ENCODE measurements around the gene ATP10D.

The ATP10D gene

DNA sequence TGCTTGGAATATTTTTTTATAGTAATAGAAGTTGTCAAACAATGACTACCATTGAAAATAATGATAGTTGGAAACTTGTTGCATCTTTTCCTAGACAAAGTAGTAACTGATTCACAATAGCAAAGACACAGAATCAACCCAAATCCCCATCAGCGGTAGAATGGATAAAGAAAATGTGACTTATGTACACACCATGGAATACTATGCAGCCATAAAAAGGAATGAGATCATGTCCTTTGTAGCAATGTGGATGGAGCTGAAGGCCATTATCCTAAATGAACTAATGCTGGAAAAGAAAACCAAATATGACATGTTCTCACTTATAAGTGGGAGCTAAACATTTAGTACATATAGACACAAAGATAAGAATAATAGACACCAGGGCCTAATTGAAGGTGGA lies 49.7 kb downstream of the ATP10D start:
- no peak for ATAC-seq
- TF ChIP-seq ZNF70 (CRISPR knock-in tag; IDR thresholded peaks at IDR 0.05) (peak; percentile 54; the same call in 1 of the 2 replicates), ZFP3 (CRISPR knock-in tag; IDR thresholded peaks at IDR 0.05) (no peak)

DNA sequence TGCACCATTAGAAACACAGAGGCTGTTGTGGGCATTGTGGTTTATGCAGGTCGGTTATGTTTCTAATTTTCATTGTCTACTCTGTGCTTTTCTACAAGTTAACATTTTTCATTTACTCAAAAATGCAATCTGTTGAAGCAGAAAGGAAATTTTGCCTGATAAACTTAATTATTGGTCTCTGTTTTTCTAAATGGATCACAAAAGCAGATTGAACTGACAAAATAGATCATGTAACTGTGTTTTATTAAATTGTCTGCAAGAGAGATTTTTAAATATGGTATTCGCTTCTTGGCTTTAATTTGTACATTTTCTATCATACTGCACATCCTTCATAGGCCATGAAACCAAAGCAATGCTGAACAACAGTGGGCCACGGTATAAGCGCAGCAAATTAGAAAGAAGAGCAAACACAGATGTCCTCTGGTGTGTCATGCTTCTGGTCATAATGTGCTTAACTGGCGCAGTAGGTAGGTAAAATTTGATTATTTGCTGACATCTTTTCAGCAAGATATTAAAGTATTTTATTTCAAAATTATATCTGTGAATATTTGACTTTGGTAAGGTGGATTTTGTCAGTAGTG lies 50.6 kb downstream of the ATP10D start:
- TF ChIP-seq, protein P1, sequence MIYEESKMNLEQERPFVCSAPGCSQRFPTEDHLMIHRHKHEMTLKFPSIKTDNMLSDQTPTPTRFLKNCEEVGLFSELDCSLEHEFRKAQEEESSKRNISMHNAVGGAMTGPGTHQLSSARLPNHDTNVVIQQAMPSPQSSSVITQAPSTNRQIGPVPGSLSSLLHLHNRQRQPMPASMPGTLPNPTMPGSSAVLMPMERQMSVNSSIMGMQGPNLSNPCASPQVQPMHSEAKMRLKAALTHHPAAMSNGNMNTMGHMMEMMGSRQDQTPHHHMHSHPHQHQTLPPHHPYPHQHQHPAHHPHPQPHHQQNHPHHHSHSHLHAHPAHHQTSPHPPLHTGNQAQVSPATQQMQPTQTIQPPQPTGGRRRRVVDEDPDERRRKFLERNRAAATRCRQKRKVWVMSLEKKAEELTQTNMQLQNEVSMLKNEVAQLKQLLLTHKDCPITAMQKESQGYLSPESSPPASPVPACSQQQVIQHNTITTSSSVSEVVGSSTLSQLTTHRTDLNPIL (CRISPR knock-in tag; IDR thresholded peaks at IDR 0.05; ENCODE audit: low read depth): 0 out of 2 replicates have a peak, but pooled peaks have one; percentile 37
- TF ChIP-seq, protein P2, sequence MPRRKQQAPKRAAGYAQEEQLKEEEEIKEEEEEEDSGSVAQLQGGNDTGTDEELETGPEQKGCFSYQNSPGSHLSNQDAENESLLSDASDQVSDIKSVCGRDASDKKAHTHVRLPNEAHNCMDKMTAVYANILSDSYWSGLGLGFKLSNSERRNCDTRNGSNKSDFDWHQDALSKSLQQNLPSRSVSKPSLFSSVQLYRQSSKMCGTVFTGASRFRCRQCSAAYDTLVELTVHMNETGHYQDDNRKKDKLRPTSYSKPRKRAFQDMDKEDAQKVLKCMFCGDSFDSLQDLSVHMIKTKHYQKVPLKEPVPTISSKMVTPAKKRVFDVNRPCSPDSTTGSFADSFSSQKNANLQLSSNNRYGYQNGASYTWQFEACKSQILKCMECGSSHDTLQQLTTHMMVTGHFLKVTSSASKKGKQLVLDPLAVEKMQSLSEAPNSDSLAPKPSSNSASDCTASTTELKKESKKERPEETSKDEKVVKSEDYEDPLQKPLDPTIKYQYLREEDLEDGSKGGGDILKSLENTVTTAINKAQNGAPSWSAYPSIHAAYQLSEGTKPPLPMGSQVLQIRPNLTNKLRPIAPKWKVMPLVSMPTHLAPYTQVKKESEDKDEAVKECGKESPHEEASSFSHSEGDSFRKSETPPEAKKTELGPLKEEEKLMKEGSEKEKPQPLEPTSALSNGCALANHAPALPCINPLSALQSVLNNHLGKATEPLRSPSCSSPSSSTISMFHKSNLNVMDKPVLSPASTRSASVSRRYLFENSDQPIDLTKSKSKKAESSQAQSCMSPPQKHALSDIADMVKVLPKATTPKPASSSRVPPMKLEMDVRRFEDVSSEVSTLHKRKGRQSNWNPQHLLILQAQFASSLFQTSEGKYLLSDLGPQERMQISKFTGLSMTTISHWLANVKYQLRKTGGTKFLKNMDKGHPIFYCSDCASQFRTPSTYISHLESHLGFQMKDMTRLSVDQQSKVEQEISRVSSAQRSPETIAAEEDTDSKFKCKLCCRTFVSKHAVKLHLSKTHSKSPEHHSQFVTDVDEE (CRISPR knock-in tag; IDR thresholded peaks at IDR 0.05): peak; percentile 71
- TF ChIP-seq TCF4 (CRISPR knock-in tag; IDR thresholded peaks at IDR 0.05; ENCODE audit: borderline replicate concordance) (peak; percentile 93), RARB (CRISPR knock-in tag; IDR thresholded peaks at IDR 0.05) (no peak), CSDC2 (CRISPR knock-in tag; IDR thresholded peaks at IDR 0.05) (no peak), ISL1 (CRISPR knock-in tag; IDR thresholded peaks at IDR 0.05) (peak; percentile 60), ZNF70 (CRISPR knock-in tag; IDR thresholded peaks at IDR 0.05) (peak; percentile 17; the same call in 1 of the 2 replicates), ZNF8 (CRISPR knock-in tag; IDR thresholded peaks at IDR 0.05) (peak; percentile 40; the same call in 1 of the 2 replicates)
- ATAC-seq: peak; percentile 65; the same call in 2 of the 3 replicates

DNA sequence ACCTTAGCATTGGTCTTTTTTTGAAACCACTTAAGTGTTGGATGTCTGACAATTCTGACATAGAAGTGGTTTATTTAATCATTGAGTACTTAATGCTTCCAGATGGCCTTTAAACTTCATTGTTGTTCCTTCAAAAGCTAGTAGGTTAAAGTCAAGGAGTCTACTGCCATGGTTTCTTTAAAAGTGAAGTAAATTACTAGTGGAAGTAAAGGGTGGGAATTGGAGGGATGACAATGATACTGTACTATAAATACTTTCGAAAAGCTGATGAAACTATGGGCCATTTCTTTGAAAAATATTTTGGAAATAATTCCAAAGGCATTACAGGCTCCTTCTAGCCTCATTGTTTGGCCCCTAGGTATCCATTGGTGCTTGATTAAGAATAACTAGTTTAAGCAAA lies 51.9 kb downstream of the ATP10D start:
- ATAC-seq: no peak
- peak; percentile 23; the same call in 1 of the 2 replicates for TF ChIP-seq TCF4 (CRISPR knock-in tag; IDR thresholded peaks at IDR 0.05; ENCODE audit: borderline replicate concordance)
- peak; percentile 48; the same call in 1 of the 2 replicates for TF ChIP-seq ISL1 (CRISPR knock-in tag; IDR thresholded peaks at IDR 0.05)
- no peak for TF ChIP-seq TOX (CRISPR knock-in tag; IDR thresholded peaks at IDR 0.05; ENCODE audit: borderline replicate concordance)
- TF ChIP-seq SNAI2 (CRISPR knock-in tag; IDR thresholded peaks at IDR 0.05): no peak

DNA sequence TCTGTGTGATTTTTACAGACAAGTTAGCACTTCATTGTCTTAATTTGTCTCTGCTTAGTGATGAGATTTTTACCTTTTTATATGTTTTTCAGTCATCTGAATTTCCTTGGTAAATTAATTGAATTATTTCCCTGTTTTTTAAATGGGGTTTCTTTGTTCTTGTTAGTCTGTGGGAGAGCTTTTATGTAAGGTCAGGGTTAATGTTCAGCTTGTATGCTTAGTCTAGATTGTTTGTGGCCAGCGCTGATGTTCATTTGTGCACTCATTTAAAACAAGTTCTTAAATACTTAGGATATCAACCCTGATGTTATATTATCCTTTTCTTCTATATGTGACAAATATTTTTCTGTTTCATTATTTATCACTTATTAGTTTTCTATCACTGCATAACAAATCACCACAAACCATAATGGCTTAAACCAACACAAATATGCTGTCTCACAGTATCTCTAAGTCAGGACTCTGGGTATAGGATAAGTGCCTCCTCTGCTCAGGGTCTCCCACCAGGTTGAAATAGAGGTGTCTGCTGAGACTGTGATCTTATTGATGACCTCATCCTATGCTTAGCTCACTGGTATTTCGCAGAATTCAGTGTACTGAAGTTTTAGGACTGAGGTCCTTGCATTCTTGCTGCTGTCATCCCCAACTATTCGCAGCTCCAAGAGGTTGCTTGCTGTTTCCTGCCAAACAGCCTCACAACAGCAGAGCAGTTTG lies 53.2 kb downstream of the ATP10D start:
- ATAC-seq: no peak; the same call in 2 of the 3 replicates
- TF ChIP-seq, protein P2 (CRISPR knock-in tag; IDR thresholded peaks at IDR 0.05): no peak
- TF ChIP-seq, protein P1 (CRISPR knock-in tag; IDR thresholded peaks at IDR 0.05; ENCODE audit: low read depth): no peak
- TF ChIP-seq PPARA (CRISPR knock-in tag; IDR thresholded peaks at IDR 0.05; ENCODE audit: borderline replicate concordance): no peak
- TF ChIP-seq ZNF8 (CRISPR knock-in tag; IDR thresholded peaks at IDR 0.05): no peak
- TF ChIP-seq ZC3H10 (CRISPR knock-in tag; IDR thresholded peaks at IDR 0.05): no peak
- TF ChIP-seq, protein P3, sequence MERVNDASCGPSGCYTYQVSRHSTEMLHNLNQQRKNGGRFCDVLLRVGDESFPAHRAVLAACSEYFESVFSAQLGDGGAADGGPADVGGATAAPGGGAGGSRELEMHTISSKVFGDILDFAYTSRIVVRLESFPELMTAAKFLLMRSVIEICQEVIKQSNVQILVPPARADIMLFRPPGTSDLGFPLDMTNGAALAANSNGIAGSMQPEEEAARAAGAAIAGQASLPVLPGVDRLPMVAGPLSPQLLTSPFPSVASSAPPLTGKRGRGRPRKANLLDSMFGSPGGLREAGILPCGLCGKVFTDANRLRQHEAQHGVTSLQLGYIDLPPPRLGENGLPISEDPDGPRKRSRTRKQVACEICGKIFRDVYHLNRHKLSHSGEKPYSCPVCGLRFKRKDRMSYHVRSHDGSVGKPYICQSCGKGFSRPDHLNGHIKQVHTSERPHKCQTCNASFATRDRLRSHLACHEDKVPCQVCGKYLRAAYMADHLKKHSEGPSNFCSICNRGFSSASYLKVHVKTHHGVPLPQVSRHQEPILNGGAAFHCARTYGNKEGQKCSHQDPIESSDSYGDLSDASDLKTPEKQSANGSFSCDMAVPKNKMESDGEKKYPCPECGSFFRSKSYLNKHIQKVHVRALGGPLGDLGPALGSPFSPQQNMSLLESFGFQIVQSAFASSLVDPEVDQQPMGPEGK (CRISPR knock-in tag; IDR thresholded peaks at IDR 0.05; ENCODE audit: borderline replicate concordance): no peak
- no peak for TF ChIP-seq GLIS3 (CRISPR knock-in tag; IDR thresholded peaks at IDR 0.05)
- TF ChIP-seq, protein P4, sequence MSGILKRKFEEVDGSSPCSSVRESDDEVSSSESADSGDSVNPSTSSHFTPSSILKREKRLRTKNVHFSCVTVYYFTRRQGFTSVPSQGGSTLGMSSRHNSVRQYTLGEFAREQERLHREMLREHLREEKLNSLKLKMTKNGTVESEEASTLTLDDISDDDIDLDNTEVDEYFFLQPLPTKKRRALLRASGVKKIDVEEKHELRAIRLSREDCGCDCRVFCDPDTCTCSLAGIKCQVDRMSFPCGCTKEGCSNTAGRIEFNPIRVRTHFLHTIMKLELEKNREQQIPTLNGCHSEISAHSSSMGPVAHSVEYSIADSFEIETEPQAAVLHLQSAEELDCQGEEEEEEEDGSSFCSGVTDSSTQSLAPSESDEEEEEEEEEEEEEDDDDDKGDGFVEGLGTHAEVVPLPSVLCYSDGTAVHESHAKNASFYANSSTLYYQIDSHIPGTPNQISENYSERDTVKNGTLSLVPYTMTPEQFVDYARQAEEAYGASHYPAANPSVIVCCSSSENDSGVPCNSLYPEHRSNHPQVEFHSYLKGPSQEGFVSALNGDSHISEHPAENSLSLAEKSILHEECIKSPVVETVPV (CRISPR knock-in tag; IDR thresholded peaks at IDR 0.05): no peak
- TF ChIP-seq ZFP3 (CRISPR knock-in tag; IDR thresholded peaks at IDR 0.05): no peak
- TF ChIP-seq TOX (CRISPR knock-in tag; IDR thresholded peaks at IDR 0.05; ENCODE audit: borderline replicate concordance): no peak

Measured in SK-N-SH treated with all-trans-retinoic acid at 6 μM for 48 hours (cell line).